Hematopoietic multipotent progenitor cell treated with erythropoietin and hydrocortisone succinate and interleukin-3 and kit ligand, for 6 days (in vitro differentiated cells): ENCODE results near the gene PPFIA2.
A peak's percentile ranks its signal among the peaks of the same experiment; 100 is the strongest.

ENCODE experiments used
- DNase-seq: peaks from one replicate; pipeline ENCODE4 v3.0.0-alpha.2; 2015

PPFIA2 gene

DNA sequence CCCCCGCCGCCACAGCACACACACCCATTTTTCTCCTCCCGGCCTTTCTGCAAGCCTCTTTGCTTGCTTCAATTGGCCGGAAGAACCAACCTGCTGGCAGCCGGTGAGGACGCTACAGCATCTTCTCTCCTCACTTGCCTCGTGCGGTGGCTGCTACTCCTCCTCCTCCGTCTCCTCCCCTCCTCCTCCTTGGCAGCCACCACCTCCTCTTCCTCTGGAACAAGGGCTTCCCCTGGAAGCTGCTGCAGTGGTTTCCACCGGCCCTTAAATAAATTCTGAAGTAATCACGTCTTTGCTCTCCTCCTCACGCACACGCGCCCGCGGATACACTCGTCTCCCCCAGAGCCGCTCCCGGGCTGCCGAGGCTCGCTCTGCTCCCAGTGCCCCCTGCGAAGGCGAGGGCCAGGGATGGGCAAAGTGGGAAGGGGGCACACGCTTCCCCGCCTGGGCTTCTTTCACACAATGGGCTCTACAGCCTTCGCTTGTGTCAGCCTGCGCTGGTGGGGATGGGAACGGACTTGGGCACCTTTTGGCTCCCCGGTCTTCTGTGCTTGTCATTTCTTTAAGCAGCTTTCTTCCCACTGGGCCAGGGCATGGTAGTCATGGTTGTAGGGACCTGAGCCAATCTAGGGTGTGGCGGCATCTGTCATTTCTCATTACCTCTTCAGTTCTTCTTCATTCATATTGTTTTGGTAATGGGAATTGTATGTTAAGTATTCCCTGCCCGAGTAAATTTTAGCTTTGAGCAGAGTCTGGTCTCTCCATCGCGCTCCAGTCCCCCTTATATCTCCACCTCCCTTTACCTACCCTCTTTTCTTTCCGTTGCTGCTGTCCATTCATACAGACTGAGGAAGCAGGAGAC lies at the start of gene PPFIA2:
TSS of gene PPFIA2 (minus strand) at position 161 of the 862 bp plus-strand sequence.
- DNase-seq: peak; percentile 3

DNA sequence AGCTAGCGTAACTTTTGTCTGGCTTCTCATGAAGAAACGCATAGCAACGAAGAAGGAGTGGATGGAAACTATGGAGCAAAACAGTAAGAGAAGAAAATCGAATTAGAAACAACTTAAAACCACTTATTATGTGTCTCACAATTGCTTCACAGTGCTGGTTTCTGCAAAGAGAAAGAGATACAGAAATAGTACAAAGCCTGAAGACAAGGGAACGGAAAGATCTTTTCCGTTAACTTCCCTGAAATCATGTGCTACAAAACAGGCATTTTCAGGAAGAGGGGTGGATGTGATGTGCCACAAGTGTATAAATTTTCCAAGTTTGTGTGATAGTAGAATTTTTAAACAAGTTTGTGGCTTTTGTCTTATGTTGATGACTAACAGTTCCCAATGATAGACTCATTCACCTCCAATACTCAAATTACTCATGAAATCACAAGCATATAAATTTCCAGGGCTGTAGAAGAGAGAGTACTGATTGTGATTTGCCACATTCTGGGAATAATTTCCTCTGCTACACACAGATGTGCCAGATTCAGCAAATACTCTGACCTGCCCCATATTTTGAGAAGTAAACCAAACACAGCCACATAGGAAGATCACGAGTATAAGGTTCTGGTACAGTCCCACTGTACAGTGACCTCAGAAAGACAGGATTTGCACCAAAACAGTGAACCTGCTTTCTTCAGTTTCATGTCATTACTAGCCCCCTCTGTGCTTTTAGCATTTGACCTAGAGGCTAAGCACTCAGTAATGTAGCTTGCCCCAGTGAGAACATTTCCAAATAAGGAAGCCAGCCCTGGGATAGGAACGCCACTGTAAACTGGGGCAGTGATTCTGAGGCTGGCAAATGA lies 41.4 kb upstream of the PPFIA2 start:
- DNase-seq: no peak

DNA sequence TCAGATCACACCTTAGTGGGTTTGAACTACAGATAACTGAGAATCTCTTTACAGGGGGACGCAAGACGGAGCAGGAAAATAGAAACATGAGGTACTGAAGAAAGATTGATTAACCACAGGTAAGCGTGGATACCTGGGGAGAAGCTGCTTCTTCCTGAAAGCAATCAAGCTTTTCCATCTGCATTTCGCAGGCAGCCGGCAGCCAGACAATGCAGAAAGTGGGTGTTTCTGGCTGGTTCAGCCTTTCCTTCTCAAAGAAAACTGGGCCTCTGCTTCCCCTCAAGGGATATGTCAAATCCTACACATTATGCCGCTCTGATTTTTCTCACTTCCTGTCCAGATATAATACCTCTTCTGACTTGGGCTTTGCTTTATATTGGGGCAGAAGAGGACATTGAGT lies 39.1 kb upstream of the PPFIA2 start:
- DNase-seq: no peak

DNA sequence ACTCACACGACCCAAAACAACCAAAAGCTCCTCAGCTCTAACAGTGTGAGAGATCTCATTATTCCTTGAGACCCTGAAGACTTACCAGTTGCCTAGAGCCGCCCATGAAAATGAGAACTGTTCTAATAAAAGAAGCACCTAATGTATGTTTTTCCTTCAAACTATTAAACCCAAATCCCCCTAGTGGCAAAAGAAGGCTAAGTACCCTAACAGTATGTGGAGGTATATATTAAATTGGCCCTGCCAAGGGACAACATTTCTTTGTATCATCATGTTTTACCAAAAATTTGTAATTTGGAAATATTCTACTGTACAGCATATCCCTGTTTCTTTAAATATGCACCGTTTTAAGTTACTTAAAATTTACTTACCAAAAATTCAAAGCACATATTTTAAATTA lies 38.0 kb upstream of the PPFIA2 start:
- peak; percentile 47 for DNase-seq

DNA sequence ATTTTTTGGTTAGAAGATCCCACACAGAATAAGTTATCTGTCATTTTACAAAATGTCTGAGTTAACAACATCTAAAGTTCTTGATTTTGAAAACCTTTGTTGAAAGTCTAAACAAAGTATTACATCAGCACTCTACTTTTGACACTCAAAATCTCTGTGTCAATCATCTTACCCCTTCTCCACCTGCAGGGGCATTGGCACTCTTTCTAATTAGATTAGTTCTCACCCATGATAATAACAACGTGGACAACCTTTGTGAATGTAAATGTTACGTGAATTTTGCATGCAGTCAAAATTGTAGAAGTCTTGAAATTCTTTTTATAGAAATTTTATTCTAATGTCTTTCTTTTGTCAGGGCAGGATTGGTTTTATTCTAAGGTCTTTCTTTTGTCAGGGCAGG lies 33.5 kb upstream of the PPFIA2 start:
- no peak for DNase-seq

DNA sequence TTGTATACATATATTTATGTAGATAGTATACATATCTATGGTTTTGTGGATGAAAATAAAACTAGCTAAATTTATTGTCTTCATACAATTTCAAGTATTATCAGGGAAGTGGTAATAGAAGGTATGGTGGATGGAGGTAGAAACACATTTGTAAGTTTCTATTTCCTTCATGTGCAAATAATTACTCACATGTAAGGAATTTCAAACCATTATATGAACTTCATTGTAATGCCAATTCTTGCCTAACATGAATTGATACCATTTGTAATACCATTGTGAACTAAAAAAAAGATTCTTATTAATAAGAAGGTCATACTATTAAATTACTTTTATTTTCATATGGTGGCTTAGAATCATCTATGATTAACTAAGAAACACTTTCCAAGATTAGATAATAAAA lies 20.1 kb upstream of the PPFIA2 start:
- DNase-seq: no peak

DNA sequence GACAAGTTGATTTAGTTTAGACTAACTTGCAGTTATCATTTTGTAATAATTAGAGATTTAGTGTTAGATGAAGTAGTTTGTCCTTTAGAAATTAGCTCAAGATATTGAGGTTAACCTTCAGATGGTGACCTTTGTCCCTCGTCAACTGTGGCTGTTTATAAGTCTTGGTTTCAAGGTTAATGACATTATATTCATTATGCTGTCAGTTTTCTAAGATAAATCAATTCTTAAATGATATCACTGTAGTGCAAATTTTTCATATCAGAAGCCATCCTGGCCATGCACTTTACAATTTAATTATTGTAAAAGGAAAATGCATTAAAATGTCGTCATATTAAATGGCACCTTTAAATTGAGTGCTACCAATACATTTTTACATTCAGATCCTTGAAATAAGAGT lies 19.6 kb upstream of the PPFIA2 start:
- no peak for DNase-seq

DNA sequence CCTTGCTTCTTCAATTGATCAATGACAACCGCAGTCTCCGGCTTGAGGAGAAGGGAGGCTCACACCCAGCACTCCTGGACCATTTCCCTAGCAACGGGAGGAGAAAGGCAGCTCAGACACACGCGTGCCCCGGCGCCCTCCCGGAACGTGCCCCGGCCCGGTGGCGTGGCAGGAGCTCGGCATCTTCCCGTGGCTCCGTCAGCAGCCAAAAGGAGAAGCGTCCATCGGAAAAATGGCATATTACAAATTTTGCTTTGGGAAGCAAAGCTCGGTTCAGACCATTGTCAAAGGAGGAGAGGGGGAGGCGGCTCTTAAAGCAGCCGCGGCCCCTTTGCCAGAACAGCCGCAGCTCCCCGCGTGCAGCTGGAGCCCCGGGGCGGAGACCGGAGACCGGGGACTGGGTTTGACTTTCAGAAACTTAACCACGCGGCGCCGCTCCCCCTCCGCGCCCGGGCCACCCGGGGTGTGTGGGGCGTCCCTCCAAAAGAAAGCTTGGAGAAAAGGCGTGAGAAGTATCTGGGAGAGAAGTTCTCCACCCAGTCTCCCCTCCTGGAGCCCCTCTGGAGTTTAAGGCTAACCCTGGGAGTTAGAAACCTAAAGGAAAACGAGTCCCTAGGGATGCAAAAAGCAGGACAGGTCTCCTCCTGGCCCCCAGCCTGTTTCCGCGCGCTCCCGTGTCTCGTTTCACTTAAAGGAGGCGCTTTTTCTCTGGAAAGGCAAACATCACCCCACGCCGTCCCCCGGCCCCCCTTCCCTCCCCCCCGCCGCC lies 545 bp downstream of the PPFIA2 start:
- DNase-seq: no peak

DNA sequence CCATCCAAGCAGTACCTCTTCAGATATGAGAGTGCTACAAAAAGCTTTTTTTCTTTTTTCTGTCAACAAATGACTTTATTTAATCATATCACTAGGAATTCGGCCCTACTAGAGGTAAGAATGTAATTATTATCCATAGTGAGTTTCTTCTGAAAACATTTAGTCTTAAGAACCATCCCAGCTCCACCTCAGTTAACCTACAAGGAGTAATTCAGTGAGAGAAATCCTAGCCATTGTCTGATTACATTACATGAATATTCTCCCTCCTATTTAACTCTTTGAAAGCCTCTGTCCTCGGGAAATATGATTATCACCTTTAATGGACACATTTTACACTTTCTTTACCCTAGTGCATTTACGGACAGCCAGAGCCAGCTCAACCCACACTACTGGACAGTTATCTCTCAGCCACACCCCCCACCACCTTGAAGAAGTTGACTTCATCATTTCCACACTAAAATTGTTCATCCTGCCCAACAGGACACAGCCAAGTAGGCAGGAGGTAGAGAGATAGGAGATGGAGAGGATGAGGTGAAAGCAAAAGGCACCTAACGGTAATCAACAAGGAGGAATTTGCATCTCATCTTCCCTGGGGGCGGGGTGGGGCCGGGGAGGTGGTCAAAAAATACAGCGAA lies 1.3 kb downstream of the PPFIA2 start:
- no peak for DNase-seq

DNA sequence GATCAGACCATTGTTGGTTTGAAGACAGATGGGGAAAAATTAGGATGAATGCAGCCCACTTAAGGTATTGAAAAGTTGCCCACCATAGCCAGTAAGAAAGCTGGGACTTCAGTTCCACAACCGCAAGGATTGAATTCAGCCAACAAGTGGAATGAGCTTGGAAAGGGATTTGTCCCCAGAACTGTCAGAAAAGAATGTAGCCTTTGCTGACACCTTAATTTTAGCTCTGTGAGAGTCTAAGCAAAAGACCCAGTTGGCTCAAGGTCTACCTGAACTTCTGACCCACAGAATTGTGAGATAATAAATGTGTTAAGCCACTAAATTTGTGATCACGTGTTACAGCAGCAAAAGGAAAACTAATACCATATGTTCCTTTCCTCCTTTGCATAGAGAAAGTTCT lies 29.4 kb downstream of the PPFIA2 start:
- no peak for DNase-seq

DNA sequence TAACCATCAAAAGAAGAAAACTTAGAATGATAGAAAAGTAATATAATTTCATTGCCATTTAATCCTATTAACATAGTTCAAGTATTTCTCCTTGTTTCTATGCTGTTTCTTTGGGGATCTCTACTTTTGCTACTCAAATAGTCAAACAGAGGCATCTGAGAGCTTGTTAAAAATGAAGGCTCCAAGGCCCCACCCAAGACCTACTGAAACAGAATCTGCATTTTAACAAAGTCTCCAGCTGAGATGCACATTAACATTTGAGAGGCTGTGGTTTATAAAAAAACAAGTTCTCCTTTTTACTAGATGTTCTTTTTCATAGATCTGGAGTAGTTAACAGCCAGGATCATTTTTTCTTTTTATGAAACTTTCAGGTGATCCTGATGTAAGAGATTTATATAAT lies 31.8 kb downstream of the PPFIA2 start:
- no peak for DNase-seq

DNA sequence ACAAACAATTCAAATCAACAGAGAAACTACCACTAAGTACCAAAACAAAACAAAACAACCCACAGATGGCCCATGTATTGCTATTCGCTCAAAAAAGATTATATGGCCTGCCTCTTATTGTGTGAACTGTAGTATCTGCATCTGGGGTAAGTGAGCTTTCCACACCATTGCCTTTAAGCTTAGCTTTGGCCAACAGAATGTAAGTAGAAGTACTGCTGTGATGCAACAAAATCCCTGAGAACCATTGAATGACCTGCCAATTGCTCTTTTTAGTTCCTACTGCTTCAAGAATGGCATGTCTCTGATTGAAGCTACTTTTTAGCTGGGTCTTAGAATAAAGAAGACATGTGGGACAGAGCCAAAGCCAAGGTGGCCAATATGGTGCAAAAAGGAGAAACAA lies 32.5 kb downstream of the PPFIA2 start:
- no peak for DNase-seq

DNA sequence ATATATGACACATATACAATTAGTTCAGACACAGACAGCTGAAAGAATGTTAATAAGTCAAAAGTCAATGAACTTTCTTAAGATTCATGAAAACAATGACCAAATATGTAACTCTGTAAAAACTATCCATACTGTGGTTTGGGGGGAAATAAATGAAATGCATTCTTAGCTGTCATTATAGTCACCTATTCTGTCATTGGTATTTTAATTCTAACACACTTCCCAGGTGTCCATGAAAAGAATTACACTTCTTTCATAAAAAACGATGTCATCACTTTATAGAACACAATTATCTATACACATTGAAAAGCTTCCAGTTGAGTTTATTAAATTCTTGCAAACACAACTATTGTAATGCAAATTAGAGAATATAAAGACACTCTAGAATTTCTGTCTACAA lies 35.8 kb downstream of the PPFIA2 start:
- DNase-seq: no peak

DNA sequence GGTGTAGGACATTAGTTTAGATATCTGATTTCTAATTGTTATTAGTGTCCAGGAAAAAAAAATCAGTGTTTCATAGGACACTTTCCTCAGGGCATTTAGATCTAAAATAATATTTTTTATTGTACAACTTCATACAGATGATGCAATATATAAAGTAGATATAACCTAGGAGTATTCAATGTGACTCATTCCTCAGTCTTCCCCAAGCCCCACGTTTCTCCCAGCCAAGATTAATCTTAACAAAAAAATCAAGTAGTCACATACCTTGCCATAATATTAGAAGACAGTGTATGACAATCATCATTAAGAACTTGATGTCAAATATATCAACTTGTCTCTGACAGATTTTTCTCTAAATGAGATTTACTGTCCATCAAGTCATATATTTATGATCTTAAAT lies 37.1 kb downstream of the PPFIA2 start:
- DNase-seq: no peak

DNA sequence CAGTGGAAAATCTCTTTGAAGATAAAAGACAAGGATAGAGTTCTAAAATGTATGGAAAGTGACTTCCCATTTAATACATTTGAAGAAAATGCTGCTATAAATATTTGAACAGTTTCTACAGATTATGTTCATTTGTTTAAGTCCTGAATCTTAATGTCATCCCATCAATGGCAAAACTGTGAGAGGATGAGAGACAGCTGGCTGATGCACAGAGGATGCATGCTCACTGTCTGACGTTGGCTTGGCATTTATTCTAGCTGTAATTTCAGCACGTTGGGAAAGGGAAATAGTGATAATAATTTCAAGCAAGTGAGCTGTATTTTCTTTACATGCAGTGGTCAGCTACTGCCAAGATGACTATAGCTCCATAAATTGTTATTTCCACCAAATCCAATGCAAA lies 40.5 kb downstream of the PPFIA2 start:
- no peak for DNase-seq

DNA sequence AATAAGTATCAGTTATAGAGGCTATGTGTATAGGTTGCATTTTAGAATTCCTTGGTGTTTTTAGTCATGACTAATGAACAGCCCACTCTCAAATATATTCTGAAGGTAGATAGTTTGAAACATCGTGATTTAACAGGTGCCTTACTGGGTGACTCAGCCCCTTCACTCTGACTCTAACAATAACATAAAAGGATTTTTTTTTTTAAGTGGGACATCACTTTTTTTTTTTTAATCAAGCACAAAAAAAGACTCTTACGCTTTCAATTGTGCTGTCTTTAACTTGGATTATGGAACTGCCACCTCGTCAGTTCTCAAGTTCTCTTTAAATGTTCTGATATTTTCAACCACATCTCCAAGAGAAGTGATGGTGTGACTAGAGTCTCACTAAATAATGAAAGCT lies 46.6 kb downstream of the PPFIA2 start:
- no peak for DNase-seq

DNA sequence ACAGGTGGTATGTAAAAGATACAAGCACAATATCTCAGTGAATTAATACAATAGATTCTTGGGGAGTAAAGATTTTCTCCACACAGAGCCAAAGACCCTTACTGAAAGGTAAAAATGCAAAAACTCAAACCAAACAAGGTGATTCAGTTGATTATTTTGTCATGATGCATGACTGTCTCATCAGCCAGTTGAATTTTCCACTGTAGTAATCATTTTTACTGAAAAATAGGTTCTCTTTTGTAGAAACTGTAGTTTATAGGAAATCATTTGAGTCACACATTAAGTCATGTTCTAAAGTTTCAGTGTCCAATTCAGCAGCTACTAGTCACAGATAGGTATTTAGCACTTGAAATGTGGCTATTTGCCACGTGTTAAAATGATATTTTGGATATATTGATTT lies 53.6 kb downstream of the PPFIA2 start:
- no peak for DNase-seq

DNA sequence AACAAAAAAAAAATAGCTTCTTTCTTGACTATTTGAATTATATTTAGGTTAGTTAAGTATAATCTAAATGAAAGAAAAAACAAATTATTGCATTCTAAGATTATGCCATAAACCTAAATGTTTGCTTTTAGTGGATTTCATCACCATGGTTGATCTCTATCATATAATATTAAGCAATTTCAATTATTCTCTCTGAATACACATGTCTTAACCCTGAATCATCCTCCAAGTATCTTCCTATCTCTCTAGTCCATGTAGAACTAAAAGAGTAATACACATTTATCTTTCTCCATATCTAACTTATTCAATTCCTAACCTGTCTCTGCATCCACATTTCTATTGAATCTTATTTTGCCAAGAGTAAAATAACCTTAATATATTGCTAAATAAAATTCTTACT lies 59.6 kb downstream of the PPFIA2 start:
- DNase-seq: no peak

DNA sequence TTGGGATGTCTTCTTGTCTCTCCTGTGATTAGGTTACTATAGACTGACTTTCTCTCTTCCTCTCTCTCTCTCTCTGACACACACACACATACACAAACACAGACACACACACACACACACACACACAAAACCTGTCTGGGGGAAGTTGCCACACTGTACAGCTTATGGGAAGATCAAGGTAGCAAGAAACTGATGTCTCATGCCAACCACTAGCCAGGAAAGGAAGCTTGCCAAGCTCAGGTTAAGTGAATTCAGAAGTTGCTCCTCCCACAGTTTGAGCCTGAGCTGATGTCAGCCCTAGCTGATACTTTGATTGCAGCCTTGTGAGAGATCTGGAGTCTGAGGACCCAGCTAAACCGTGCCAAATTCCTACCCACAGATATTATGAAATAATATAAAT lies 67.1 kb downstream of the PPFIA2 start:
- DNase-seq: no peak

DNA sequence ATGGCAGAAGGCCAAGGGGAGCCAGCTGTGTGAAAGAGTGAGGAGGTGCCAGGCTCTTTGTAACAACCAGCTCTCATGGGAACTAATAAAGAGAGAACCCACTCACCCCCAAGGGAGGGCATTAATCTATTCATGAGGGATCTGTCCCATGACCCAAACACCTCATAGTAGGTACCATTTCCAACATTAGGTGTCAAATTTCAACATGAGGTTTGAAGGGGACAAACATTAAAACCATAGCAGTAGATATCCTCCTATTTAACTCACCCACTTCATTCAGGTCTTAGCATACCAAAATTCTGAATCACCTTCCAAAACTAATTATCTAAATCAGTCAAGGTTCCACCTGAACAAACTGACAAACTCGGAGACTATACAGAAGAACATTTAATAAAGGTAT lies 75.3 kb downstream of the PPFIA2 start:
- DNase-seq: no peak

DNA sequence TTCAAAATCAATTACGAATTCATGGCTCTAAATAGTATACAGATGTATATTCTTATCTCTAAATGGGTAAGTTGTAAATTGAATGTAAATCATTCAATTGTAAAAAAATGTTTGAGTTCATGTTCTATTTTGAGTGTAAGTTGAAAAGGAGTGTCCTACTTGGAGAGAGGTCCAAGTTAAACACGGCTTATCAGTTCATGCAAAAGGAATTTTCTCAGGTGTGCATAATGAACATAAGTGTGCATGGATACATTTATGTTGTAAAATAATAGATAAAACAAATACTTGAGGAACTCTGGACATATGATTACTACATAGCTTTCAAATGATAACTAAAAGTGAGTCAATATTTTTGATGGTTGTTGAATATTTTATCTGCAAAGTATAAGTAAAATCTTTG lies 79.5 kb downstream of the PPFIA2 start:
- DNase-seq: no peak

DNA sequence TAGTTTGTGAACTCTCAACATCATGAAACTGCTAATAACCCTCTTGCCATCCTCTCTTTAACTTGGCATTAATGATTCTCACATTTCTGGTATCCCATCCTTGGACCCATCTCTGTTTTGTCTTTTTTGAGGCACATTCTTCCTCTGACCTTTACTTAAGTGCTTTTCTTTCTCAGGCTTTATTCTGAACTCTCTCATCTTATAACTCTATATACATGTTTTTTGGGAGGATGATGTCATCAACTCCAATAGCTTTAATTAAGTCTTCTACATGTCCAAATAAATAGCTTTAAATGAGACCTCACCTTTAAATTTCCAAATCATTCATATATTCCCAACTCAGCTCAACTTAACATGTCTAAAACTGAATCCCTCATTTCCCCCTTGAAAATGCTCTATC lies 88.4 kb downstream of the PPFIA2 start:
- no peak for DNase-seq

DNA sequence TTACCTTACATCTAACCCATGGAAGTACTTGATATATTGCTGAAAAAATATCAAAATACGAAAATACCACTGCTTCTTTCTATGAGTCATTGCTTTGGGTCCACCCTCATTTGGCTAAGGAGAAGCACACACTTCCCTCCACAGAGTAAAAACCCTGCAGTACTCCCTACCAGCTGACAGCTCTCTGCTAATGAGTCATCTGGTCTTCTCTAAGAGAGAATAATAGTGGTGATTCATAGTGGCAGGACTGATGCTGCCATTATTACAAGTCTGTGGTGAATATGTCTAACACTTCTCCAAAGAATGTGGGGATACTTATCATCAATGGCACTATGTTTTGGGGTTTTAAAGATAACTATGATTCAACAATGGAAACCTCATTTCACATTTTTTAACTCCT lies 90.7 kb downstream of the PPFIA2 start:
- no peak for DNase-seq
